Measurements from ENCODE around the gene CPSF2. TPM values are rescaled to one million over a fixed set of nuclear protein-coding genes. Genes with fewer than 3 reads are reported as not detected.
"Not testable (repeated sequence)": the region's sequence is repeated elsewhere in the genome, so short reads cannot be mapped to it uniquely, and the experiment has no call there.

Gene CPSF2
- total RNA-seq, 1 donor from 2014 or later, result 53.1 TPM

- peaks cover 5% of the 10 kb centered on the region for H3K9me3 Mint-ChIP-seq (ENCODE audit: unreplicated experiment)
- peaks cover 7% of the 10 kb centered on the region for H3K4me1 Mint-ChIP-seq (ENCODE audit: low read depth, unreplicated experiment)
- H3K27ac Mint-ChIP-seq (ENCODE audit: unreplicated experiment), result no peak overlapping the region
- H3K27me3 Mint-ChIP-seq (ENCODE audit: unreplicated experiment), result peaks cover 9% of the 10 kb centered on the region
- H3K4me3 Mint-ChIP-seq (ENCODE audit: unreplicated experiment), result no peak overlapping the region
- TF ChIP-seq CTCF (IDR thresholded peaks at IDR 0.05; ENCODE audit: partially characterized antibody, unreplicated experiment), result no peak
- no peak for DNase-seq
- peaks cover 9% of the 10 kb centered on the region for H3K36me3 Mint-ChIP-seq (ENCODE audit: unreplicated experiment)
Observed at GRCh38 chr14:92207012-92207927, 85.5 kb downstream of the CPSF2 start.

DNA sequence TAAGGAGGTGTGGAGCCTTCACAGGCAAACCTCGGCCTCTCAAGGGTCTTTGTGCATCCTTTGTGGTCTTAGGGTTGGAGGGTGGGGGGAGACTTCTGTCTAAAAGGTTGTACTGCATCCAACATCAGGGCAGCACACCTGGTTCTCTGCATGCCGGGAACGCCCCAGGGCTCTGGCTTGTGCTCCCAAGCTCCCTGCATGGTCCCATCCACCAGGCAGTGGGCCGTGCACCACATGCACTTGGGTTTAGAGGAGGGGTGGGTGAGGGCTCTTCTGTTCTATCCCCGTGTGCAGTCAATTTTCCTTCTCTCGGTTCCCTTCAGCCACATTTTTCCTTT, 86.1 kb downstream of the CPSF2 start:
- no peak for DNase-seq
- Mint-ChIP-seq H3K27ac (ENCODE audit: unreplicated experiment) (no peak overlapping the region), H3K4me3 (ENCODE audit: unreplicated experiment) (no peak overlapping the region), H3K27me3 (ENCODE audit: unreplicated experiment) (peaks cover 7% of the 10 kb centered on the region), H3K4me1 (ENCODE audit: low read depth, unreplicated experiment) (peaks cover 2% of the 10 kb centered on the region), H3K36me3 (ENCODE audit: unreplicated experiment) (peaks cover 12% of the 10 kb centered on the region), H3K9me3 (ENCODE audit: unreplicated experiment) (peaks cover 3% of the 10 kb centered on the region)
- TF ChIP-seq CTCF (IDR thresholded peaks at IDR 0.05; ENCODE audit: partially characterized antibody, unreplicated experiment), result no peak

DNA sequence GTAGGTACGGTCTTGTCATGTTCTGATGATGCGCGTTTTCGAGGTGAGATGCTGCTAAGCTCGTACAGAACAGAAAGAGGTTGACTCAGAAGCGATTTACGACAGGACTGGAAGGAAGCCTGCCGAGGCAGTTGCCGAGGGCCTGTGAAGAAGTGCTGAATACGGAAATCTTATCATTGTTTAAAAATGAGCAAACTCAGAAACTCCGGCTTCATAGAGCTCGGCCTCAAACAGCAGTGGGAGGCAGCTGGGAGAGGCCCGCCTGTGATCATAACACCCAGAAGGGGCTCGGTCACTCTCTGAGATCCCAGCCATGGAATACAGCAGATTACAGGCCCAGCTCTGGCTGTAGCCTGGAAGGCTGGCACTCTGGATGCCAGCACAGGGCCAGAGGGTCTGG, 87.4 kb downstream of the CPSF2 start:
- DNase-seq, result no peak
- Mint-ChIP-seq H3K9me3 (ENCODE audit: unreplicated experiment) (peaks cover 4% of the 10 kb centered on the region), H3K36me3 (ENCODE audit: unreplicated experiment) (peaks cover 20% of the 10 kb centered on the region), H3K27me3 (ENCODE audit: unreplicated experiment) (peaks cover 6% of the 10 kb centered on the region), H3K4me1 (ENCODE audit: low read depth, unreplicated experiment) (no peaks in the 10 kb centered on the region), H3K4me3 (ENCODE audit: unreplicated experiment) (no peak overlapping the region), H3K27ac (ENCODE audit: unreplicated experiment) (no peak overlapping the region)
- TF ChIP-seq CTCF (IDR thresholded peaks at IDR 0.05; ENCODE audit: partially characterized antibody, unreplicated experiment), result no peak

- not testable (repeated sequence) for H3K4me1 Mint-ChIP-seq (ENCODE audit: low read depth, unreplicated experiment); H3K27ac Mint-ChIP-seq (ENCODE audit: unreplicated experiment); H3K4me3 Mint-ChIP-seq (ENCODE audit: unreplicated experiment); DNase-seq; H3K9me3 Mint-ChIP-seq (ENCODE audit: unreplicated experiment); H3K27me3 Mint-ChIP-seq (ENCODE audit: unreplicated experiment)
- peaks cover 24% of the 10 kb centered on the region for H3K36me3 Mint-ChIP-seq (ENCODE audit: unreplicated experiment)
Observed at GRCh38 chr14:92213125-92213524, 91.4 kb downstream of the CPSF2 start.

DNA sequence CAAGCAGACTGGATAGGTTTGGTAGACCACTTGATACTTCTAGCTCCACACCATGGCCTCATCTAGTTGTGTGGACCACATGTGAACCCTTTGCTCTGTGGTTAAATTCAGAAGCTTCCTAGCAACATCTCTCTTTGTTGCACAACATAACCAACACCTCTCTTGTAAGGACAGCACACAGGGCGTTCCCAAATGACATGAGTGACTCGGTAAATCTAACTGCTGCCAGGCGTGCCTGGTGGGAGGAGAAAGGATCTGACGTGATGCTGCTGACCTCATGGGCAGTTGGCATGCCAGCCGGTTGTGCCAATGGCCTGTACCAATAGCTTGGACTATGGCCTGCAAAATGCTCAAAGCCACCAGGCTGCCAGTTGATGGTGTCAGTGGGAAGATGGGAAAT, 93.8 kb downstream of the CPSF2 start:
- Mint-ChIP-seq H3K9me3 (ENCODE audit: unreplicated experiment) (peaks cover 4% of the 10 kb centered on the region), H3K27ac (ENCODE audit: unreplicated experiment) (no peak overlapping the region), H3K36me3 (ENCODE audit: unreplicated experiment) (peaks cover 24% of the 10 kb centered on the region), H3K4me1 (ENCODE audit: low read depth, unreplicated experiment) (no peaks in the 10 kb centered on the region), H3K4me3 (ENCODE audit: unreplicated experiment) (no peak overlapping the region), H3K27me3 (ENCODE audit: unreplicated experiment) (no peaks in the 10 kb centered on the region)
- no peak for DNase-seq
- no peak for TF ChIP-seq CTCF (IDR thresholded peaks at IDR 0.05; ENCODE audit: partially characterized antibody, unreplicated experiment)
